SK-N-SH (cell line): Measurements from ENCODE around the gene DFFB. TPM values are rescaled to one million over a fixed set of nuclear protein-coding genes. Genes with fewer than 3 reads are reported as not detected.

Source experiments
- CTCF ChIA-PET: fragments of 300-600, 350-600 bp; formaldehyde crosslinking; extraction: SDS; loops from one replicate; lab custom pipeline; 2021; lab: Yijun Ruan, JAX
- POLR2A ChIA-PET: fragments of 350-600 bp; sonication (Branson Sonifier 250); formaldehyde crosslinking; extraction: SDS; loops from one replicate; lab custom pipeline; 2020; ENCODE audit warnings: antibody characterized with exemption, inconsistent platforms; lab: Yijun Ruan, JAX
- DNase-seq: peaks from one replicate; pipeline ENCODE4 v3.0.0; 2012
- H2AFZ ChIP-seq: fragments of 200-600 bp; sonication (generic); 2 replicates; pipeline ENCODE4 v1.8.1; 2016; ENCODE audit warnings: antibody characterized with exemption, mild to moderate bottlenecking, low read depth
- H3F3A ChIP-seq: fragments of 200-600 bp; sonication (generic); replicated peaks from 2 replicates; pipeline ENCODE3; 2016; ENCODE audit warnings: antibody characterized with exemption, mild to moderate bottlenecking; ENCODE audit not compliant: insufficient read depth
- H3K27ac ChIP-seq, 2 experiments: fragments of 200-500 bp in 1 of 2; fragments of 200-600 bp in 1 of 2; sonication (Bioruptor generic) in 1 of 2; sonication (generic), shearing (Covaris generic) in 1 of 2; 2 replicates each; pipeline versions ENCODE4 v1.5.1 to v1.6.1; 2014 to 2016; ENCODE audit warnings: low read depth in 2 of 2, inconsistent platforms in 1 of 2, low read length in 1 of 2, mild to moderate bottlenecking in 1 of 2, mixed read lengths in 1 of 2
- H3K27me3 ChIP-seq: fragments of 200-600 bp; sonication (generic), shearing (Covaris generic); 2 replicates; pipeline ENCODE4 v1.6.1; 2016; ENCODE audit warnings: mixed run types; ENCODE audit not compliant: insufficient read depth
- H3K36me3 ChIP-seq, 2 experiments: fragments of 200-500 bp in 1 of 2; fragments of 200-600 bp in 1 of 2; sonication (Bioruptor generic) in 1 of 2; sonication (generic) in 1 of 2; replicated peaks in 1 of 2; 2 replicates each; pipeline versions ENCODE3 to v1.5.1; 2014 to 2016; ENCODE audit warnings: low read length in 1 of 2, mild to moderate bottlenecking in 1 of 2; ENCODE audit not compliant: insufficient read depth in 2 of 2, control insufficient read depth in 1 of 2
- H3K4me1 ChIP-seq, 2 experiments: fragments of 200-500 bp in 1 of 2; fragments of 200-600 bp in 1 of 2; sonication (Bioruptor generic) in 1 of 2; sonication (generic), shearing (Covaris generic) in 1 of 2; 2 replicates each; pipeline versions ENCODE4 v1.5.1 to v1.6.1; 2014 to 2016; ENCODE audit warnings: low read depth in 1 of 2, low read length in 1 of 2, mixed run types in 1 of 2; ENCODE audit not compliant: insufficient read depth in 2 of 2, control insufficient read depth in 1 of 2
- H3K4me2 ChIP-seq: fragments of 200-600 bp; sonication (generic), shearing (Covaris generic); 2 replicates; pipeline ENCODE4 v1.6.1; 2017; ENCODE audit warnings: mixed run types
- H3K4me3 ChIP-seq, 2 experiments: fragments of 200-500 bp in 1 of 2; fragments of 200-600 bp in 1 of 2; sonication (Bioruptor generic) in 1 of 2; sonication (generic), shearing (Covaris generic) in 1 of 2; 2 replicates each; pipeline versions ENCODE4 v1.5.1 to v1.8.1; 2014 to 2016; ENCODE audit warnings: low read depth in 2 of 2, inconsistent platforms in 1 of 2, low read length in 1 of 2, mild to moderate bottlenecking in 1 of 2, mixed read lengths in 1 of 2, moderate library complexity in 1 of 2
- H3K79me2 ChIP-seq: fragments of 200-600 bp; sonication (generic); 2 replicates; pipeline ENCODE4 v1.8.1; 2017; ENCODE audit warnings: mild to moderate bottlenecking; ENCODE audit not compliant: insufficient read depth
- H3K9ac ChIP-seq: fragments of 200-600 bp; sonication (generic); 2 replicates; pipeline ENCODE4 v1.6.1; 2017; ENCODE audit warnings: mixed run types
- H3K9me2 ChIP-seq: fragments of 200-600 bp; sonication (generic); 2 replicates; pipeline ENCODE4 v1.6.1; 2017; ENCODE audit warnings: mixed run types
- H3K9me3 ChIP-seq: fragments of 200-600 bp; sonication (generic); 2 replicates; pipeline ENCODE4 v1.6.1; 2017; ENCODE audit warnings: mixed run types, mild to moderate bottlenecking, moderate library complexity
- H4K20me1 ChIP-seq: fragments of 200-600 bp; sonication (generic); 2 replicates; pipeline ENCODE4 v1.6.1; 2017; ENCODE audit warnings: mild to moderate bottlenecking, mixed run types; ENCODE audit not compliant: insufficient read depth
- CHD2 ChIP-seq: fragments of 150-350 bp; IDR thresholded peaks from 2 replicates; pipeline ENCODE4 v1.6.1; 2018; ENCODE audit warnings: low read length; ENCODE audit not compliant: partially characterized antibody
- ELF1 ChIP-seq: IDR thresholded peaks from 2 replicates; pipeline ENCODE4 v1.4.0; 2012
- FOSL2 ChIP-seq: IDR thresholded peaks from 2 replicates; pipeline ENCODE4 v1.4.0; 2012; ENCODE audit warnings: low read depth, mild to moderate bottlenecking, moderate library complexity, borderline replicate concordance
- MAX ChIP-seq: IDR thresholded peaks from 2 replicates; pipeline ENCODE4 v1.4.0; 2012; ENCODE audit warnings: low read depth
- MXI1 ChIP-seq: IDR thresholded peaks from 2 replicates; pipeline ENCODE4 v1.6.1; 2012; ENCODE audit warnings: mild to moderate bottlenecking, low read depth, low read length, improper control_type of control experiment
- PBX3 ChIP-seq: IDR thresholded peaks from 2 replicates; pipeline ENCODE4; 2012
- POLR2AphosphoS5 ChIP-seq: IDR thresholded peaks from 2 replicates; pipeline ENCODE4 v1.6.1; 2012; ENCODE audit warnings: low read depth, low read length
- RCOR1 ChIP-seq: fragments of 150-350 bp; IDR thresholded peaks from 2 replicates; pipeline ENCODE4 v1.6.1; 2017; ENCODE audit warnings: antibody characterized with exemption, low read length
- REST ChIP-seq: IDR thresholded peaks from 2 replicates; pipeline ENCODE4 v1.6.1; 2012; ENCODE audit warnings: mild to moderate bottlenecking, low read depth, low read length, moderate library complexity
- RXRA ChIP-seq: IDR thresholded peaks from 2 replicates; pipeline ENCODE4 v1.4.0; 2012; ENCODE audit warnings: low read depth, mild to moderate bottlenecking, borderline replicate concordance
- SIN3A ChIP-seq: IDR thresholded peaks from 2 replicates; pipeline ENCODE4 v1.6.1; 2012; ENCODE audit warnings: low read depth, mild to moderate bottlenecking, low read length, moderate library complexity, borderline replicate concordance
- SMC3 ChIP-seq: IDR thresholded peaks from 2 replicates; pipeline ENCODE4 v1.6.1; 2012; ENCODE audit warnings: low read depth, low read length, improper control_type of control experiment
- TCF12 ChIP-seq: IDR thresholded peaks from 2 replicates; pipeline ENCODE4 v1.4.0; 2012
- TEAD4 ChIP-seq: IDR thresholded peaks from 2 replicates; pipeline ENCODE4 v1.4.0; 2012; ENCODE audit warnings: mild to moderate bottlenecking, borderline replicate concordance; ENCODE audit not compliant: insufficient read depth
- ZBTB33 ChIP-seq: IDR thresholded peaks from 2 replicates; pipeline ENCODE4 v1.4.0; 2012; ENCODE audit warnings: low read depth, borderline replicate concordance
- WGBS: methylation state at CpG from one replicate; pipeline ENCODE4 v1.1.6; 2017; ENCODE audit warnings: low lambda C conversion rate; 5-methylcytosine and 5-hydroxymethylcytosine counted together
- polyA plus RNA-seq, 3 experiments: library from polyadenylated mRNA; depleted of rRNA; stranded (reverse); fragments of >200 nt; gene quantifications; 2 replicates each; pipeline ENCODE4 v1.2.3, GENCODE V29; 2012

Gene DFFB
- polyA plus RNA-seq, 1 of the 3 experiments (the other 2 are of a cell fraction): 8.2 TPM

- TF ChIP-seq RXRA: no peak
- TF ChIP-seq MAX: peak; percentile 72; the same call in 1 of the 2 replicates
- no peak; the same call in 1 of the 2 replicates for TF ChIP-seq ELF1
- peak; percentile 25 for TF ChIP-seq CHD2
- no peak for TF ChIP-seq FOSL2
- no peak for TF ChIP-seq REST
- TF ChIP-seq POLR2AphosphoS5: 0 out of 2 replicates have a peak, but pooled peaks have one; percentile 12
These were observed 43.1 kb downstream of the DFFB start, which contains the start of gene C1orf174 (continued) for GRCh38 chr1:3900150-3900968.

- POLR2A ChIA-PET: interaction anchor here (0.6 kb wide), 1 partner anchor 925 kb away, joined by 3 read pairs; no protein-coding TSS in a partner anchor
- CTCF ChIA-PET: interaction anchor here (2.1 kb wide), 1 partner anchor 752 kb away, joined by 5 read pairs; no protein-coding TSS in a partner anchor
- H3K4me1 ChIP-seq: peaks cover 0 to 18% of the 10 kb centered on the region in 2 experiments; a peak in 1 of 4 replicates
- peak; percentile 98 for DNase-seq
- no peaks in the 10 kb centered on the region for H3K9me3 ChIP-seq
- peaks cover 0 to 12% of the 10 kb centered on the region in 2 experiments for H3K36me3 ChIP-seq
- H3K9ac ChIP-seq: peak overlapping the region; percentile 96
- H4K20me1 ChIP-seq: 0 out of 2 replicates have a peak, but pooled peaks cover 6% of the 10 kb centered on the region
- H3F3A ChIP-seq: no peaks in the 10 kb centered on the region
- WGBS: 6% methylated on average over 6 of the region's 51 CpGs
- H3K27ac ChIP-seq: peak overlapping the region; percentile 91 to 97
- H2AFZ ChIP-seq: peak overlapping the region; percentile 99; the same call in 1 of the 2 replicates
- no peaks in the 10 kb centered on the region for H3K9me2 ChIP-seq
- TF ChIP-seq PBX3 (peak; percentile 61), RCOR1 (no peak), MXI1 (peak; percentile 87), TCF12 (no peak), ZBTB33 (no peak), SIN3A (0 out of 2 replicates have a peak, but pooled peaks have one; percentile 12), SMC3 (no peak), TEAD4 (no peak), MAX (peak; percentile 58; the same call in 1 of the 2 replicates)
- TF ChIP-seq, all 33 proteins: peak for 4
- peak overlapping the region; percentile 90 to 95 for H3K4me3 ChIP-seq
- H3K4me2 ChIP-seq: peak overlapping the region; percentile 100
- no peaks in the 10 kb centered on the region for H3K27me3 ChIP-seq
- H3K79me2 ChIP-seq: peaks cover 39% of the 10 kb centered on the region
These were observed 43.8 kb downstream of the DFFB start for GRCh38 chr1:3900969-3901529.
